ENCODE measurements around the gene BAD.

The BAD gene

GRCh38 chr11:64296236-64296635 lies 11.8 kb upstream of the BAD start:
- DNase-seq (ENCODE audit: low read depth), result no peak

GRCh38 chr11:64295760-64296159 lies 11.3 kb upstream of the BAD start:
- DNase-seq (ENCODE audit: low read depth), result no peak

- no peak for DNase-seq (ENCODE audit: low read depth)
These were observed 10.3 kb upstream of the BAD start for GRCh38 chr11:64294774-64295173.

GRCh38 chr11:64292460-64293254 lies 8.2 kb upstream of the BAD start:
- DNase-seq (ENCODE audit: low read depth), result no peak

- no peak for DNase-seq (ENCODE audit: low read depth)
These were observed 7.4 kb upstream of the BAD start for GRCh38 chr11:64291752-64292459.

GRCh38 chr11:64291262-64291751 lies 6.8 kb upstream of the BAD start, which contains the start of gene KCNK4:
KCNK4 (plus strand) TSS chr11:64291302; CDS start chr11:64293019, 1,717 bp downstream.
- DNase-seq (ENCODE audit: low read depth), result no peak

- no peak for DNase-seq (ENCODE audit: low read depth)
These were observed 6.1 kb upstream of the BAD start for GRCh38 chr11:64290352-64291261.

GRCh38 chr11:64289002-64289564 lies 4.6 kb upstream of the BAD start:
- no peak for DNase-seq (ENCODE audit: low read depth)

GRCh38 chr11:64288353-64288750 lies 3.9 kb upstream of the BAD start:
- no peak for DNase-seq (ENCODE audit: low read depth)

- DNase-seq (ENCODE audit: low read depth), result no peak
These were observed 3.3 kb upstream of the BAD start for GRCh38 chr11:64287676-64288352.

GRCh38 chr11:64286801-64287159 lies 2.3 kb upstream of the BAD start:
- no peak for DNase-seq (ENCODE audit: low read depth)

GRCh38 chr11:64285885-64286800 lies 1.7 kb upstream of the BAD start:
- no peak for DNase-seq (ENCODE audit: low read depth)

- no peak for DNase-seq (ENCODE audit: low read depth)
These were observed 758 bp upstream of the BAD start, which contains the start of gene GPR137 for GRCh38 chr11:64284962-64285884. GPR137 (plus strand) TSS chr11:64285848; CDS start chr11:64286525, 677 bp downstream.

GRCh38 chr11:64283092-64283491 lies 1.4 kb downstream of the BAD start:
- no peak for DNase-seq (ENCODE audit: low read depth)

- no peak for DNase-seq (ENCODE audit: low read depth)
These were observed 2.3 kb downstream of the BAD start for GRCh38 chr11:64281957-64282770.

- no peak for DNase-seq (ENCODE audit: low read depth)
These were observed 5.8 kb downstream of the BAD start for GRCh38 chr11:64278576-64279190.

GRCh38 chr11:64276653-64277431 lies 7.6 kb downstream of the BAD start:
- DNase-seq (ENCODE audit: low read depth), result no peak
